ENCODE data around the gene ASAP2.

ASAP2 gene

DNA sequence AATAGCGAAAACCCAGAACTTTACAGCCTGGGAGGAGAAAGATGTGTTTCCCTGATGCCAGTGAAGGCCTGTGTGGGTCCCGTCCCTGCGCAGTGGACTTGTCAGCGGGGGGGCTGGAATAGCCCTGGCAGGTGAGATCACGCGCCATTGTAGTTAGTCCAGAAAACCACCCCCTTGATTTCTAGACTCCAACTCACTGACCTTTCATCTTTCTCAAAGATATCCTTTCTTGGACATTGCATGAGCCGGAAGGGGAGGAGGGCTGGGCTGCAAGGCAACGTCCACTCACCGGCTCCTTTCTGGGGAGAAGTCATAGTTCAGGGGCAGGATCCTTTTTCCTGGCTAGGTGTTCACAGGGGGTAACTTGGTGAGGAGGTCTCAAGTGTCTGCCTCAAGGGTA, 22.3 kb upstream of the ASAP2 start:
- DNase-seq, result no peak

DNA sequence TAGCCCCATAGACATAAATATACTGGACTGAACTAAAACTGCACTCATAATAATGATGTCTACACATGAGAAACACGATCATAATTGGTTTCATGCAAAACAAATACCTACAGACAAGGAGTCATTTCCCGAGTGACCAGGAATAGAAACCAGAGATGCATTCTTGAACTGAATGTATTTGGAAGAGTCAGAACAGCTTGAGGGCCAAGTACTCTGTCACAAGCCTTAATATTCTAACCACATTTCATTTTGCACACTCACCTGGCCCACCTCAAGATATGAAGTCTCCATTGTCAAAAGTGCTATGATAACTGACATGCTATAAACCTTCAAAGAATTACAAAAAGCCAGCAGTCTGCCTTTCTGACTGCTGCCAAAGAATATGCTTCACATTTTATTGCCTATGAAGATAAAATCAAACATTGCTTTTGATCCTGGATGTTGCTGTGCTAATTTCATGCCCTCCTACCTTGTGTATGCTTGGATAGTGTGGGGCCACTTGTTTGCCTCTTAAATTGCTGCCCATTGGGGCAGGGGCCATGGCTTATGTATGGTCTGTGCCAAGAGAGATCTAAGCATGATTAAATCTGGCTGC, 18.9 kb upstream of the ASAP2 start:
- DNase-seq, result no peak

DNA sequence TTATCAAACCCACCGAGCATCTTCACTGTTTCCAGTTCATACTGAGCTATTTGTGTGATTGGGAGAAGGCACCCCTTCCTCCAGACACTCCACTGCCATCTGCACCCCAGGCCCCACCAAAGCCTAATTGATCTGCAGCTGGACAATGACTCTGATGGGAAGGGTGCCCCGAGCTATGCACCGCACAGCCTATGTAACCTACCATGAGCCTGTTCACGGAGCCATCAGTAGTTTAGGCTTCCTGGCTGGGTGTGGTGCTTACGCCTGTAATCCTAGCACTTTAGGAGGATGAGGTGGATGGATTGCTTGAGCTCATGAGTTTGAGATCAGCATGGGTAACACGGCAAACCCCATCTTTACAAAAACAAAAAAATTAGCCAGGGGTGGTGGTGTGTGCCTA, 17.8 kb upstream of the ASAP2 start:
- DNase-seq, result no peak

DNA sequence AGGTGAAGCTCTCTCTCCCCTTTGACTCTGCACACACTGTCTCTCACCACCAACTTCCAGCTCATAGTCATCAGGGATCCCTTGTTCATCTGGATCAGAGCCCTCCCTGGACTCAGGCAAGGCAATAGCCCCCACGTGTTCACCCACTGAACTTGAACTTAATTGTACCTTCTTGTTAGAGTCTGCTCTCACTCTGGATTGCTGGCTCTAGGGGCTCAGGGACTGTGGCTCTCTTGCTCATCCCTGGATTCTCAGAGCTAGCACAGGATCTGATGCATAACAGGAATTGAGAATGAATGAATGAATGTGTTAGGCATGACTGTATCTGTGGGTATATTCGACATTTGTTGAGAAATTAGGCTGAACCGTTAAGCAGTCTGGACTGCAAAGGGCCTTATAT, 16.7 kb upstream of the ASAP2 start:
- DNase-seq, result no peak

DNA sequence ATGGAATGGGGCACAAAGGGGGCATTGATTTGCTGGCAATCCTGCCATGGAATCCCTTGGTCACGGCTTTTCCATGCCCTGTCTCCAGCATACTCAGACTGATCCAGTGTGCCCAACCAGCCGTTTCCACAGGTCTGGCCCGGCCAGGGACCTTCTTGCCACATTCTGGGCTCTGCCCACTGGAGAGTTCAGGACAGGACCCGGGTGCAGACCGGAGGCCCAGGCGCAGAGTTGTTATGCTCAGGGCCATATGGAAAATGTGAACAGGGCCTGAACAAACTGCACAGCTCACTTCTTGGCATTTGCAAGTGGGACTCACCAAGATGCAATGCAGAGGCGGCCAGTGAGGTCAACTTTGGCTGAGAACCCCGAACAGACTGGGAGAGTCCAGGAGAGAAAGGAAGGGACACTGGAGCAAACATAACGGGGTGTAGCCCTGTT, 15.6 kb upstream of the ASAP2 start:
- DNase-seq, result peak; percentile 49 to 67

DNA sequence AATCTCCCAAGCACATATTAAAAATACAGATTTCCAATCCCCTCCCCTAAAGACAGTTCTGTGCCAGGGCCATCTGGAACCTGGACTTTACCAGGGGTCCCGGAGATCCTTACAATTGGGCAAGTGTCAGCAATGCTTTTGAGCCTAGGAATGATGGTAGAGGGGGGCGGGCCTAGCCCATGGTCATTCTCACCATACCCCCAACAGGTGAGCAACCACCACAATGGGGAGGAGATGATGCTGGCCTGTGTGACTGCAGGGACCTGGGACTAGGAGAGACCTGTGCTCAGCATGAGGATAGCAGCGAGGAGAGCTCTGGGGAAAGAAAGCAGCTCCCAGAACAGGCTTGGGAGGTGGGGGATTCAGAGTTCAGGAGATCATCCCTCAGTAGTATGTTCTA, 13.9 kb upstream of the ASAP2 start:
- DNase-seq, result no peak

DNA sequence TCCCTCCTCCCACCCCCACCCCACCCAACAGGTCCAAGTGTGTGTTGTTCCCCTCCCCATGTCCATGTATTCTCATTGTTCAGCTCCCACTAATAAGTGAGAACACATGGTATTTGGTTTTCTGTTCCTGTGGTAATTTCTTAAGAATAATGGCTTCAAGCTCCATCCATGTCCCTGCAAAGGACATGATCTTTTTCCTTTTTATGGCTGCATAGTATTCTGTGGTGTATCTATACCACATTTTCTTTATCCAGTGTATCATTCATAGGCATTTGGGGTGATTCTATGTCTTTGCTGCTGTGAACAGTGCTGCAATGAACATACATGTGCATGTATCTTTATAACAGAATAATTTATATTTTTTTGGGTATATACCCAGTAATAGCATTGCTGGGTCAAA, 12.3 kb upstream of the ASAP2 start:
- no peak for DNase-seq

DNA sequence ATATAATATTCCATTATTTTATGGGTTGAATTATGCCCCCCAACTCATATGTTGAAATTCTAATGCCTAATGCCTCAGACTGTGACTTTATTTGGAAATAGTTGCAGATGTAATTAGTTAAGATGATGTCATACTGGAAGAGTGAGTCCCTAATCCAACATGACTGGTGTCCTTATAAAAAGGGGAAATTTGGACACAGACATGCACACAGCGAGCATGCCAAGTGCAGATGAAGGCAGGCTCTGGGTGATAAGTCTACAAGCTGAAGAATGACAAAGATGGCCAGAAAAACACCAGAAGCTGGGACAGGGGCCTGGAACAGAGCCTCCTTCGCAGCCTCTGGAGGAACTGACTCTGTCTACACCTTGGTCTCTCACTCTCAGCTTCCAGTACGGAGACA, 10.0 kb upstream of the ASAP2 start:
- DNase-seq, result peak; percentile 43 to 71

DNA sequence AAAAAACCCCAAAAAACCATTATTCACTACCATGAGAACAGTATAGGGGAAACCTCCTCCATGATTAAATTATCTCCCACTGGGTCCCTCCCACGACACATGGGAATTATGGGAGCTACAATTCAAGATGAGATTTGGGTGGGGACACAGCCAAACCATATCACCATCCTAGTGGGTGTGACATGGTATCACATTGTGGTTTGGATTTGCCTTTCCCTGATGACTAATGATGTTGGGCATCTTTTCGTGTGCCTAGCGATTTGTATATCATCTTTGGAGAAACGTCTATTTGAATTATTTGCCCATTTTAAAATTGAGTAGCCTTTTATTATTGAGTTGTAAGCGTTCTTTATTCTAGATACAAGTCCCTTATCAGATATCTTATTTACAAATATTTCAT, 8.7 kb upstream of the ASAP2 start:
- no peak for DNase-seq

DNA sequence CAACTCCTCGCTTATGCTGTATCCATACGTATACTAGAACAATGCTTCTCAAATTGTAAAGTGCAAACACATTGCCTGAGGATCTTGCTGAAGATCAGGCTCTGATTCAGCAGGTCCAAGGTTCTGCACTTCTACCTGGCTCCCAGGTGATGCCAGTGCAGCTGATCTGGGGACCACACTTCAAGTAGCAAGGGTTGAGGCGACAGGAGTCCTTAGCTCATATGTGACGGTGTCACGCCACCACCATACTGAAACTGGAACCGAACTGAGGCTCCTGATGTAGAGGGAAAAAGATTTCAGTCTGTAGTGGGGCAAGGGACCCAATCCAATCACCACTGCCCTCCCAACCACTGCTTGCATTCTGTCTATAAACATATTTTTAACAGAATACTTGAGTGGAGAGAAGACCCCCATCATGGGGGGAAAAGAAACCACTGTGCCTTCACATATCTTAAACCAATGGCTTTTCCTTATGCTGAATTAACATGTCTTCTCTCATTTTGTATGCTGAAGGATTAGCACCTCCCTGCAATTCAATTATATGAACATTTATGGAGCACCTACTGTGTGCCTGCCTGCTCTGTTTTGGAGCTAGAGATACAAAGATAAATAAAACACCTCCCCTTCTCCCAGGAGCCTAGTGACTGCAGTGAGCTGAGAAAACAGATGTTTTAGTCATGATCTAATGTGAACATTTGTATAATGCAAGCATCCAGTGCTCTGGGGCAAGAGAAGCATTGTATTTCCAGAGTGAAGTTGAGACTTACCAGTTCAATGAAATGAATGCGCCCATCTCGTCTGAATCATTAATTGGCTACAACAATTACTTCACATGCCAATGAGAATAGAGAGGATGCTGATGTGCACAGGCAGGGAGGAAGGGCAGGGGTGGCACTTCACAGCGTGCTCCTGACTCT, 6.6 kb upstream of the ASAP2 start:
- no peak for DNase-seq

DNA sequence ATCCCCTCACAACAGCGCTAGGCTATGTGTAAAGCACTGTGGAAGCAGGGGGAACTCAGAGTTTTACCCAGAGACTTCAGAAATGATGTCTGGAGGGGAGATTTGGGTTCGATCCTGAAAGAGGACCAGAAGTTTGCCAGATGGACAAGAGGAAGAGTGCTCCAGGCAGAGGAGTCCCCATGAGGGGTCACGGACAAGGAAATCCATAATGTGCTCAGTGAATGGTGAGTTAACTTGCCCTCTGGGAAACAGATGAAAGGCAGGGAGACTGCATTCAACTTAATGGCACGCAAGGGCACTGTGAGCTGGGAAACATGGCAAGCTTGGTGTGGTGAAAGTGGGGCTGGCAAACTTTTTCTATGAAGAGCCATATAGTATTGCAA, 6.0 kb upstream of the ASAP2 start:
- no peak for DNase-seq

DNA sequence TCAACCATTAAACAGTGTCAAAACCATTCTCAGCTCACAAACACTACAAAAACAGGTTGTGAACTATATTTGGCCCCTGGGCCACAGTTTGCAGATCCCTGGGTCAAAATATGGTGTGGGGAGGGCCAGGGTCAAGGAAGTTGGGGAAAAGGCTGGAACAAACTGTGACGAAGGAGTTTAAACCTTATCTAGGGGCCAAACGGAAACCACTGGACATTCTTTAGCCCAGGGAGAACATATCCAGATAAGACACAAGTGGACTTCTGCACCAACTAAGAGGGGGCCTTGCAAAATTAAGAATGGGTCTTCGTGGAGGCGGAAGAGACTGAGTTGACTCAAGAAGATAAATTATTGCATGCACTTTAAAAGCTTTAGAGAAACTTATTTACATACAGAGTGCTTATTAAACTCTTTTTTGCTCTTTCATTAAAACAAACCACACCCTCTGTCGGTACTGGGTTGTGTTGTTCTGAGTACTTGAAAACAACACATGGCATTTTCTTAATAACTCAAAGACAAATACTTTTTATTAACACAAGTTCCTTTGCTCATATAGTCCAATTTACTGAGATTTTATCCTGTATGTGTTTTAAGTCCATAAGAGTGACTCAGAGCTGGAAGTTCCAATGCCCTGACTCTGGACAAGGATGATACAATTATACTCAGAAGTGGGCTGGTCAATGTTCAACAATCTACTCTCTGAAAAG, 5.3 kb upstream of the ASAP2 start:
- DNase-seq, result no peak

DNA sequence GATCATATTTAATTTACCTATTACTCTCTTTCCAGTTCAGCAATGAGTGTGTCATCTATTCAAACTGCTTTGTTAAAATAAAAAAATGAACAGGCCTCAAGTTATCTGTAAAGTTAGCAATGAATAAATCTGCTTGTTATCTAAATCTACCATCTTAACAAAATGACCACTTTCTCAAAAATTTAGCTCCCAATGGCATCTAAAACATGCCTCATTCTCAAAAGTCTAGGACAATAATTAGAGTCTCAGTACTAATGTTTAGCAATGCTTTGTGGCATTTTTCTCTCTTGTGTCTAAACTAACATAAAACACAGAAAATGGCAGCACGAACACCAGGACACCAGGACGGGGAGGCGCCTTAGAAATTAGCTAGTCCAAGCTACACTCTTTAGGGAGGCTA, 3.6 kb upstream of the ASAP2 start:
- DNase-seq, result no peak

DNA sequence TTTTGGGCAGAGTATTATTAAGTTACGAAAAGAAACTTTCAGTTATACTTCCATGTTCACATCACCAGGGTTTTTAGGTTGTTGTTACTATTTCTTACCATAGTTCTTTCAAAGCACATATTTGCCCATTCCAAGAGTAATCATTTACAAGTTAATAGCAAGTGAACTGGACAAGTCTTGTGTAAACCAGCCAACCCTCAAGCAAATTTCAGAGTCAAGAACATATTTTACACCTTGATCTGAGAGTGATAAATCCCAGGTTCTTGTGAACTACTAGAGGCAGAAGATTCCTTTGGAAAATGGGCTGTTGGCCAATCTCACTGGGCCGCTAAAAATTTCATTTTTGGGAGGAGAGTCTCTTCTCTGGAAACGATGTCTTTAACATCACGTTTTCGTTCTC, 2.7 kb upstream of the ASAP2 start:
- DNase-seq, result no peak

DNA sequence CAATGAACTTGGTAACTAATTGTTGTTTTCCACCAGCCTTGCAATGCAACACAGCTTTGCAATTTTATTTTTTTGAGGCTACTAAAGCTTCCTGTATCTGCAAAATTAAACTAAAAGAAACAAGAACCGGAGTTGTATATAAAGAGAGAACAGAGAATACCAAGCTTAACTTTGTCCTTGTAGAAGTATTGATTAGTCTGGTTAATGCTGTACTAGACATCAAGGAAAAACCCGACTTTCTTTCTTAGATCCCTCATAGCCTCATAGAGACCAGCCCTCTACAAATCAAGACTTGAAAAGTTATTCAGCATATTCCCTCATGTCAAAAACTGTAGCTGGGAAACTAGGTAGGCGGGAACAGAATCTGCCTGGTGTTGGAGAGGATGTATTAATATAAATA, 1.7 kb upstream of the ASAP2 start:
- DNase-seq, result no peak

DNA sequence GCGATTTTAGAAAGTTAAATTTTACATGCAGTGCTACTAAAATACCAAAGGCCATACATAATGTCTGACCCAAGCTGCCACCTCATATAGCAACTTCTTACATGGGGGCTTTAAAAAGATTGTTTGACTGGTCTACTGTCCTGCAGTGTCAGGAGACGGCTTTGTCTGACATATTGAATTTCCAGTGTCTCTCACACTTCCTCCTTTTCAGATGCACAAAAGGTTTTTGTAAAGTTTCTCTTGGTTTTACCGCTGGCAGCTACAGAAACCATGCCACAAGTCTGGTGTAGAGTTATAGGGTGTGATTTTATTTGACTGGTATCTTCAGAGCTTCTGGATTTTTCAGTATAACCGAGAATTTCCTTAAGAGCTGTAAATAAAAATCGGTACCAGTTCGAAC, 1.1 kb upstream of the ASAP2 start:
- DNase-seq, result peak; percentile 24 to 26

DNA sequence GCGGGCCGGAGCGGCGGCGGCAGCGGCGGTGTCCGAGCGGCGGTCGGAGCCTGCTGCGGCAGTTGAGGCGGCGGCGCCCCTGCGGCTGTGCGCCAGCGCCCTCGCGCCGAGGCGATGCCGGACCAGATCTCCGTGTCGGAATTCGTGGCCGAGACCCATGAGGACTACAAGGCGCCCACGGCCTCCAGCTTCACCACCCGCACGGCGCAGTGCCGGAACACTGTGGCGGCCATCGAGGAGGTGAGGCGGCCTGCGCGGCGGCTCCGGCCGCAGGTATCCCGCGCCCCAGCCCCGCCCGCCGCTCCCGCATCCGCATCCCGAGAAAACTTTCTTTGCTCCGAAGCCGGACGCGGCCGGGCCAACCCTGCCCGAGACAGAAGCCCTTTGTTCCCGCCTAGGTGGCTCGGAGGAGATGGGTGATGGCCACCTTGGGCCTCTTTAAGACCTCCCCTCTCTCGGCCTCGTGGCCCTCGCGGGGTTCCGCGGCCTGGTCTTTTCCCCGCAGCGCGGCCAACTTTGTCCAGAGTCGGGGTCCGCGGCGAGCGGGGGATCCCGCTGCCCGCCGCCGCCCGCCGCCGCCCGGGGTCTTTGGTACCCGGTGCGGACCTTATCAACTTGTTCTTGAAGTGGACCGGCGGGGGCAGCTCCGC, 504 bp downstream of the ASAP2 start:
- peak in 1 of 2 donors; percentile 19 for DNase-seq

DNA sequence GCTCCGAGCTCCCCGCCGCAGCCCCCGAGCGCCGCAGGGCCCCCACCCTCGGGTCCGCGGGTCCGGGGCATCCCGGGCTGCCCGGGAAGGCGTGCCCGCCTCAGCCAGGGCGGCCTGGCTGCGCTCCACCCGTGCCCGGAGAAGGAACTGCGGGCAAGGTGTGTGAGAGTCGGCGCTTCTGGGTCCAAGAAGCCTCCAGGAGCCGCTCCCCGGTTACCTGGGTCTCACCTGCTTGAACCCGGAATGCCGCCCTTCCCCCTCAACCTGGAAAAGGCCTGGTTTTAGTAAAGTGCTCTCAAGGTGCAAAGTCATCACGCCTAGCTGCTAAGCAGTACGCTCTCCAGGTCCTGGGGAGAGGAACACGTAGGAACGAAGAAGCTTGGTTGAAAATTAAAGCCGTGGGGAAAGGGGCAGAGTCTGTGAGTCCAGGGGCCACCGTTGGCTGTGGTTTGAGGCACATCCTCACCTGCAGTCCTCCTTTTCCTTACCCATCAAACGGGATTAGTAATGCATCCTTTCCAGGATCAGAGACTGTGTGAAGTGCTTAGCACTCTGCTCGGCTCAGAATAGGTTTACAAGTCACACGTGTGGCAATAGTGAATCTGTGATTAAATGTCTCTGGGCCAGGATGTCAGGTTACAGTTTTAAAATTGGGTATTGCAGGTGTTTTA, 1.2 kb downstream of the ASAP2 start:
- DNase-seq, result no peak

DNA sequence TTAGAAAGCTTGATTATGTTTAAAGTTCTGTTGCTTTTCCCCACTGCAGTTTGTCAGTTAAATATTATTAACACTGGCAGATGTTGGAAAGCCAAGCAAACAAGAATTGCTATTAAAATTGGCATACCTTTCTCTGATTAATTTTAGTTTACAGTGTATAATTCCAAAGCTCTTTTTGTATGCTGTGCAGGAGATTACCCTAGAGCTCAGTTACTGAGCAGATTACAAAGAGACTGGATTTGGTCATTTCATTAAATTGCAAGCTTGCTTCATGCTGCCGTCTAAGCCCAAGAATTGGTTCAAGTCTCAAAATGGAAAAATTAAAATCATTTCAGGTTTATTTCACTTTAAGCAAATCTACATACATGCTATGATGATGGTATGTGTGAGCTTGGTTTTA, 2.3 kb downstream of the ASAP2 start:
- no peak for DNase-seq

DNA sequence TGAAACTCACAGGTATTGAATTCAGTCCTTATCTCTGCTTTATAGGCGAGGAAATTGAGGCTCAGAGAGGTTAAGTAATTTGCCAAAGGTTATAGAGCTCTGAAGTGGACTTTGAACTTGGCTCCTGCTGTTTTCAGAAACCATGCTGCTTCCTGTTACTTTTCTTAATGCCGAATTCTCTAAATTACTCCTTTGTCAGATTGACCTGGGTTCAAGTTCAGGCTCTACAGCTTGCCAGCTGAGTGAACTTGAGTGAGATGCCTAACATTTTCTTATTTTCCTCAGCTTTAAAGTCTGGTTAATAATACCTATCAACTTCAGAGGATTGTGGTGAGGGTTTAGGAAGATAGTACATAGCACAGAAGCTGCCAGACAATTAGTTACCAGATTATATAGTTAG, 3.4 kb downstream of the ASAP2 start:
- DNase-seq, result no peak

DNA sequence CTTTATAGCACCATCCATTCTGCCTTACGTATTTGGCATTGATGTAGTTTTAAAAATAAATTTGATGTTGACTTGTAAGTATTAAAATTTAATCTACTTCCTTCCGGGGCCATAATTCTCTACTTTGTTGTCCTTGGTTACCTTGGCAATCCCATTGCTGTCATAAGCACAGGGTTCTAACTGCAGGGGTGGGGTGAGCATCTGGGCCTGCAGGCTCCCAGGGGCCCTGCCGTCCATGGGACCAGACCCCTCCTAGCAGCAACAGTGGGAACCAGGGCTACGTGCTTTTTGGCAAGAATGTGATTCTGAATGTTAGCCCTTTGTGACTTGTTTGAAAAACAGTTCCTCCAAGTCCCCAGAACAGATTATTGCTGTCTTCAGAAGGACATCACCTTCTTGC, 4.9 kb downstream of the ASAP2 start:
- no peak for DNase-seq

DNA sequence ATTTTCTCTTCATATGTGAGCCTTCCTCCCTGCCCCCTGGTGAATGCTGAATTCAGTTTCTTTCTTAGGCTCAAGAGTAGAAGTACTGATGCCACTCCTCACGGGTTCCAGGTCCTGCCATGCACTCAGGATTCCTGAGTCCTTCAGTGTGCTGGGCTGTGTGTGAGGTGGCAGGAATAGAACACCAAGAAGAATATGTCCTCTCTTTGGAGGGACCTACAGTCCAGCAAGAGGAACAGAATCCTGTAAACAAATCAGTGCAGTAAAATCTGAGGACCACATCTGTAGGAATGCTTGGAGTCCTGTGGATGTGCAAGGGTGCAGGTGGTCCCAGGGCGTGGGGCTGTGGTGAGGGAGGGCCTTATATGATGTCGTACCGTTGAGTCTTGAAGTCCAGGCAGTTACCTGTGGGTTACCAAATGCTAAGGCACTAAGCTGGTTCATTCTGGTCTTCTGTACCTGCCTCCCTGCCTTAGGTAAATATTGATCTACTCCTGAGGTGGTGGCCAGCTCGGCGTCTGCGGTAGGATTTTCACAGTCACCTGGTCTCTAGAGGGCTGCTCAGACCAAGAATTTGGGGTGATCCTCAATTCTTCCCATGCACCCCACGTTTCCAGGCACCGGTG, 5.5 kb downstream of the ASAP2 start:
- no peak for DNase-seq

Data from inflammatory macrophage treated with lipopolysaccharide for 1 hour (primary cell).